ENCODE data around the gene DDX39B. TPM values are rescaled to one million over a fixed set of nuclear protein-coding genes. Genes with fewer than 3 reads are reported as not detected.
A peak's percentile ranks its signal among the peaks of the same experiment; 100 is the strongest.

The DDX39B gene
- total and polyA plus RNA-seq, 2 of the 8 experiments (the other 6 are each of a cell fraction or from before 2014, with no cell fraction given), result 780 to 1,164 TPM

DNA sequence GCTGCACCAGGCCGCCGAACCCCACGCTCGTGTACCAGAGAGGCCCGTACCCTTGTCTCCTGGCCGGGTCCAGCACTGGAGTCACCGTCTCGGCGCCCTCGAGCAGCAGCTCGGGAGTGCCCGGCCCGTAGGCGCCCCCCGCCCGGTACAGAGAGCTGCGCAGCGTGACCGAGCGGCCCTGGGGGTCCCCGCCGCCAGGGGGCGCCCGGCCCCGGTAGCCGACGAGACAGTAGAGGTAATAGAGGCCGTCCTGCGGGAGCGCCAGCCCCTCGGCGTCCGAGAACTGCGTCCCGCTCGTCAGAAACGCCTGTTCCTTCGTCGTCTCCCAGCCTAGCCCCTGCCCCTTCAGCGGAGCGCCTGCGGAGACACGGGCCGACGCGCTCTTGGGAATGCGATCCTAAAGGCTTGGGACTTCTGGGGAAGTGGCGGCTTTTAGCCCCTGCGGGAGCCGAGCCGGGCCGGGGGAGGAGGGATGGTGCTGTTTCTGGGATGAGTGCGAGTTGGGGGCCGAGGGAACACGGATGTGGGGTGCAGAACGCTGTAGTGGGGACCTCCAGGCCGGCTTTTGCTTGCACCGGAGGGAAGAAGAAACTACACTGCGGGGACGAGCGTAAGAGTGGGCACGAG lies 39.1 kb upstream of the DDX39B start (continued):
- TF ChIP-seq SAP30 (IDR thresholded peaks at IDR 0.05; ENCODE audit: insufficient read depth, insufficient replicate concordance, low read length) (no peak), RNF2 (IDR thresholded peaks at IDR 0.05; ENCODE audit: borderline replicate concordance, low read depth, low read length, missing control alignments, poor library complexity, severe bottlenecking) (no peak), RAD21 (IDR thresholded peaks at IDR 0.05 in 1 of 2, conservative IDR thresholded peaks at IDR 0.05 in 1 of 2; ENCODE audit: low read depth in 2 of 2, low read length in 2 of 2) (peak; percentile 39 to 66), BACH1 (IDR thresholded peaks at IDR 0.05; ENCODE audit: low read length) (peak; percentile 88), ASH2L (IDR thresholded peaks at IDR 0.05; ENCODE audit: low read length) (peak; percentile 96), TAF1 (IDR thresholded peaks at IDR 0.05; ENCODE audit: low read depth, low read length) (peak; percentile 51), ZNF274 (IDR thresholded peaks at IDR 0.05; ENCODE audit: borderline replicate concordance, extremely low read depth, low read length) (no peak), EGR1 (IDR thresholded peaks at IDR 0.05; ENCODE audit: borderline replicate concordance, low read depth, low read length) (no peak), POLR2AphosphoS5 (IDR thresholded peaks at IDR 0.05; ENCODE audit: low read depth, low read length) (0 out of 2 replicates have a peak, but pooled peaks have one; percentile 34), BCL11A (IDR thresholded peaks at IDR 0.05; ENCODE audit: low read depth in 2 of 2, low read length in 2 of 2) (no peak), PHF8 (conservative IDR thresholded peaks at IDR 0.05; ENCODE audit: low read depth, low read length) (peak; percentile 37; the same call in 1 of the 2 replicates), CHD1 (IDR thresholded peaks at IDR 0.05; ENCODE audit: low read depth, low read length) (no peak), CTBP2 (IDR thresholded peaks at IDR 0.05; ENCODE audit: borderline replicate concordance, insufficient read depth, insufficient read length, low read length) (no peak), GTF2F1 (IDR thresholded peaks at IDR 0.05; ENCODE audit: borderline replicate concordance, low read depth, low read length) (no peak), JUN (IDR thresholded peaks at IDR 0.05; ENCODE audit: low read depth, low read length) (no peak), YY1 (IDR thresholded peaks at IDR 0.05; ENCODE audit: low read depth, low read length) (no peak)
- TF ChIP-seq, protein P1, sequence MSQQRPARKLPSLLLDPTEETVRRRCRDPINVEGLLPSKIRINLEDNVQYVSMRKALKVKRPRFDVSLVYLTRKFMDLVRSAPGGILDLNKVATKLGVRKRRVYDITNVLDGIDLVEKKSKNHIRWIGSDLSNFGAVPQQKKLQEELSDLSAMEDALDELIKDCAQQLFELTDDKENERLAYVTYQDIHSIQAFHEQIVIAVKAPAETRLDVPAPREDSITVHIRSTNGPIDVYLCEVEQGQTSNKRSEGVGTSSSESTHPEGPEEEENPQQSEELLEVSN (IDR thresholded peaks at IDR 0.05), result peak; percentile 70

Data from H1 (cell line).